MM.1S (cell line): ENCODE measurements around the gene NFATC1.

Source experiments
- CTCF ChIP-seq: fragments of 300-600 bp; sonication (generic); IDR thresholded peaks from 2 replicates; pipeline ENCODE4 v1.5.1; 2016; ENCODE audit warnings: antibody characterized with exemption, low read length, mixed read lengths
- EZH2 ChIP-seq: fragments of 300-600 bp; sonication (generic); optimal IDR thresholded peaks from 2 replicates; pipeline ENCODE3; 2017; ENCODE audit warnings: low read depth, mild to moderate bottlenecking, antibody characterized with exemption, low read length, mixed read lengths
- EZH2phosphoT487 ChIP-seq: fragments of 300-600 bp; sonication (generic); IDR thresholded peaks from 2 replicates; pipeline ENCODE4 v1.6.1; 2018; ENCODE audit warnings: antibody characterized with exemption, low read length

GRCh38 chr18:79525556-79526467 is 130.1 kb downstream of the NFATC1 start:
- TF ChIP-seq CTCF: no peak
- no peak for TF ChIP-seq EZH2phosphoT487
- no peak for TF ChIP-seq EZH2
